Astrocyte (in vitro differentiated cells and primary cell): Measurements from ENCODE around the gene ZNF385C. TPM values are rescaled to one million over a fixed set of nuclear protein-coding genes. Genes with fewer than 3 reads are reported as not detected.

Experiments used
- DNase-seq: peaks from one replicate; pipeline ENCODE4 v3.0.0-alpha.2; 2010; ENCODE audit warnings: low read depth
- FAIRE-seq: peaks from 2 replicates; lab custom pipeline; 2011; peaks lifted over from hg19 to GRCh38; lab: Jason Lieb, UNC
- H2AFZ ChIP-seq: 2 replicates; pipeline ENCODE4 v1.6.0; 2012; ENCODE audit warnings: low read depth, low read length, inconsistent platforms
- H3K27ac ChIP-seq: 2 replicates; pipeline ENCODE4 v1.5.1; 2011; ENCODE audit warnings: low read depth, low read length, inconsistent platforms
- H3K27me3 ChIP-seq: 2 replicates; pipeline ENCODE4 v1.6.0; 2011; ENCODE audit warnings: low read length, inconsistent platforms; ENCODE audit not compliant: insufficient read depth
- H3K36me3 ChIP-seq: 2 replicates; pipeline ENCODE4 v1.5.1; 2011; ENCODE audit warnings: low read length, inconsistent platforms; ENCODE audit not compliant: insufficient read depth
- H3K4me1 ChIP-seq: 2 replicates; pipeline ENCODE4 v1.5.1; 2011; ENCODE audit warnings: low read length, inconsistent platforms; ENCODE audit not compliant: insufficient read depth
- H3K4me2 ChIP-seq: 2 replicates; pipeline ENCODE4 v1.6.0; 2012; ENCODE audit warnings: low read length, inconsistent platforms
- H3K4me3 ChIP-seq: 2 replicates; pipeline ENCODE4 v1.5.1; 2011; ENCODE audit warnings: low read depth, mild to moderate bottlenecking, low read length, inconsistent platforms; ENCODE audit not compliant: insufficient read depth
- H3K79me2 ChIP-seq: 2 replicates; pipeline ENCODE4 v1.6.0; 2012; ENCODE audit warnings: mild to moderate bottlenecking, low read length, inconsistent platforms; ENCODE audit not compliant: insufficient read depth
- H3K9ac ChIP-seq: 2 replicates; pipeline ENCODE4 v1.6.0; 2012; ENCODE audit warnings: mild to moderate bottlenecking, low read length, inconsistent platforms
- H3K9me3 ChIP-seq: 2 replicates; pipeline ENCODE4 v1.5.1; 2012; ENCODE audit warnings: low read depth, mild to moderate bottlenecking, low read length, inconsistent platforms; ENCODE audit not compliant: insufficient read depth
- H4K20me1 ChIP-seq: 2 replicates; pipeline ENCODE4 v1.6.0; 2012; ENCODE audit warnings: low read length, inconsistent platforms; ENCODE audit not compliant: insufficient read depth
- H3K27ac Mint-ChIP-seq: one replicate; pipeline ENCODE4 v1.8.0; 2021; ENCODE audit warnings: mild to moderate bottlenecking, mixed read lengths; ENCODE audit not compliant: unreplicated experiment
- H3K27me3 Mint-ChIP-seq: one replicate; pipeline ENCODE4 v1.8.0; 2021; ENCODE audit warnings: low read depth, mixed read lengths; ENCODE audit not compliant: unreplicated experiment
- H3K36me3 Mint-ChIP-seq: one replicate; pipeline ENCODE4 v1.8.0; 2021; ENCODE audit warnings: low read depth, mixed read lengths; ENCODE audit not compliant: unreplicated experiment
- H3K4me1 Mint-ChIP-seq: one replicate; pipeline ENCODE4 v1.8.0; 2021; ENCODE audit warnings: low read depth, mixed read lengths; ENCODE audit not compliant: unreplicated experiment
- H3K4me3 Mint-ChIP-seq: one replicate; pipeline ENCODE4 v1.8.0; 2021; ENCODE audit warnings: mild to moderate bottlenecking, moderate library complexity, mixed read lengths; ENCODE audit not compliant: unreplicated experiment
- H3K9me3 Mint-ChIP-seq: one replicate; pipeline ENCODE4 v1.8.0; 2021; ENCODE audit warnings: mild to moderate bottlenecking, mixed read lengths; ENCODE audit not compliant: unreplicated experiment
- CTCF ChIP-seq: IDR thresholded peaks from 2 replicates; pipeline ENCODE4 v1.5.1; 2011; ENCODE audit warnings: low read depth, mild to moderate bottlenecking, inconsistent platforms, low read length, moderate library complexity; ENCODE audit not compliant: insufficient read depth
- EZH2 ChIP-seq: IDR thresholded peaks from 2 replicates; pipeline ENCODE4 v1.6.1; 2012; ENCODE audit warnings: mild to moderate bottlenecking, low read length, inconsistent platforms; ENCODE audit not compliant: insufficient read depth
- total RNA-seq: library from RNA; stranded (reverse); gene quantifications from 2 replicates; pipeline ENCODE4 v1.2.1, GENCODE V29; 2021

The ZNF385C gene
- total RNA-seq, 1 donor from 2014 or later = 0.39 TPM

GRCh38 chr17:42028791-42029127 lies 69.5 kb downstream of the ZNF385C start:
- Histone ChIP-seq H3K4me2 (no peak overlapping the region), H4K20me1 (peaks cover 10% of the 10 kb centered on the region), H3K36me3 (peaks cover 5% of the 10 kb centered on the region), H3K9me3 (no peaks in the 10 kb centered on the region), H3K9ac (no peak overlapping the region), H3K27ac (no peak overlapping the region), H3K27me3 (peaks cover 8% of the 10 kb centered on the region), H2AFZ (no peak overlapping the region), H3K79me2 (no peaks in the 10 kb centered on the region), H3K4me1 (peaks cover 17% of the 10 kb centered on the region), H3K4me3 (no peak overlapping the region)
- peaks cover 24% of the 10 kb centered on the region for H3K4me1 Mint-ChIP-seq
- peaks cover 3% of the 10 kb centered on the region for H3K36me3 Mint-ChIP-seq
- FAIRE-seq = no peak
- H3K27ac Mint-ChIP-seq = no peak overlapping the region
- H3K4me3 Mint-ChIP-seq = no peak overlapping the region
- no peak for DNase-seq
- no peak for TF ChIP-seq EZH2
- TF ChIP-seq CTCF = no peak
- H3K9me3 Mint-ChIP-seq = no peaks in the 10 kb centered on the region
- peaks cover 4% of the 10 kb centered on the region for H3K27me3 Mint-ChIP-seq

GRCh38 chr17:42027961-42028790 lies 70.1 kb downstream of the ZNF385C start:
- Mint-ChIP-seq H3K27me3 (peaks cover 4% of the 10 kb centered on the region), H3K27ac (no peak overlapping the region), H3K4me3 (no peak overlapping the region), H3K4me1 (peaks cover 24% of the 10 kb centered on the region), H3K9me3 (no peaks in the 10 kb centered on the region), H3K36me3 (peaks cover 3% of the 10 kb centered on the region)
- H3K79me2 ChIP-seq = no peaks in the 10 kb centered on the region
- H3K9ac ChIP-seq = no peak overlapping the region
- H3K4me3 ChIP-seq = no peak overlapping the region
- H4K20me1 ChIP-seq = peaks cover 10% of the 10 kb centered on the region
- no peak overlapping the region for H3K27ac ChIP-seq
- H3K27me3 ChIP-seq = peaks cover 8% of the 10 kb centered on the region
- peaks cover 6% of the 10 kb centered on the region for H3K36me3 ChIP-seq
- H3K4me2 ChIP-seq = no peak overlapping the region
- no peak for FAIRE-seq
- TF ChIP-seq CTCF (no peak), EZH2 (no peak)
- H3K9me3 ChIP-seq = no peaks in the 10 kb centered on the region
- no peak overlapping the region for H2AFZ ChIP-seq
- no peak for DNase-seq
- H3K4me1 ChIP-seq = peaks cover 17% of the 10 kb centered on the region

- H3K36me3 Mint-ChIP-seq = peaks cover 3% of the 10 kb centered on the region
- Histone ChIP-seq H2AFZ (no peak overlapping the region), H3K79me2 (no peaks in the 10 kb centered on the region), H3K9me3 (no peaks in the 10 kb centered on the region), H3K9ac (no peak overlapping the region), H3K4me3 (no peak overlapping the region), H3K27ac (no peak overlapping the region), H3K4me2 (no peak overlapping the region), H4K20me1 (peaks cover 10% of the 10 kb centered on the region), H3K27me3 (peaks cover 8% of the 10 kb centered on the region), H3K36me3 (peaks cover 6% of the 10 kb centered on the region), H3K4me1 (peaks cover 17% of the 10 kb centered on the region)
- H3K9me3 Mint-ChIP-seq = no peaks in the 10 kb centered on the region
- H3K27me3 Mint-ChIP-seq = peaks cover 2% of the 10 kb centered on the region
- DNase-seq = no peak
- TF ChIP-seq CTCF = no peak
- no peak for TF ChIP-seq EZH2
- no peak overlapping the region for H3K27ac Mint-ChIP-seq
- no peak for FAIRE-seq
- no peak overlapping the region for H3K4me3 Mint-ChIP-seq
- H3K4me1 Mint-ChIP-seq = peaks cover 24% of the 10 kb centered on the region
Observed at GRCh38 chr17:42027590-42027889, 70.7 kb downstream of the ZNF385C start.
